Measurements from ENCODE around the gene CMIP.

CMIP gene

GRCh38 chr16:81593481-81593880 is 148.9 kb downstream of the CMIP start:
- Histone ChIP-seq H3K36me3 (ENCODE audit: control insufficient read depth, insufficient read depth, low read length) (no peaks in the 10 kb centered on the region), H3K4me3 (replicated peaks; ENCODE audit: low read depth, low read length) (no peak overlapping the region), H3K27me3 (replicated peaks; ENCODE audit: control insufficient read depth, insufficient read depth, low read length) (no peaks in the 10 kb centered on the region)
- no peak for DNase-seq (ENCODE audit: extremely low read depth, insufficient read length)
- TF ChIP-seq, protein P1, sequence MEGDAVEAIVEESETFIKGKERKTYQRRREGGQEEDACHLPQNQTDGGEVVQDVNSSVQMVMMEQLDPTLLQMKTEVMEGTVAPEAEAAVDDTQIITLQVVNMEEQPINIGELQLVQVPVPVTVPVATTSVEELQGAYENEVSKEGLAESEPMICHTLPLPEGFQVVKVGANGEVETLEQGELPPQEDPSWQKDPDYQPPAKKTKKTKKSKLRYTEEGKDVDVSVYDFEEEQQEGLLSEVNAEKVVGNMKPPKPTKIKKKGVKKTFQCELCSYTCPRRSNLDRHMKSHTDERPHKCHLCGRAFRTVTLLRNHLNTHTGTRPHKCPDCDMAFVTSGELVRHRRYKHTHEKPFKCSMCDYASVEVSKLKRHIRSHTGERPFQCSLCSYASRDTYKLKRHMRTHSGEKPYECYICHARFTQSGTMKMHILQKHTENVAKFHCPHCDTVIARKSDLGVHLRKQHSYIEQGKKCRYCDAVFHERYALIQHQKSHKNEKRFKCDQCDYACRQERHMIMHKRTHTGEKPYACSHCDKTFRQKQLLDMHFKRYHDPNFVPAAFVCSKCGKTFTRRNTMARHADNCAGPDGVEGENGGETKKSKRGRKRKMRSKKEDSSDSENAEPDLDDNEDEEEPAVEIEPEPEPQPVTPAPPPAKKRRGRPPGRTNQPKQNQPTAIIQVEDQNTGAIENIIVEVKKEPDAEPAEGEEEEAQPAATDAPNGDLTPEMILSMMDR (IDR thresholded peaks at IDR 0.05; ENCODE audit: insufficient read depth, low read length, poor library complexity, severe bottlenecking): no peak

DNA sequence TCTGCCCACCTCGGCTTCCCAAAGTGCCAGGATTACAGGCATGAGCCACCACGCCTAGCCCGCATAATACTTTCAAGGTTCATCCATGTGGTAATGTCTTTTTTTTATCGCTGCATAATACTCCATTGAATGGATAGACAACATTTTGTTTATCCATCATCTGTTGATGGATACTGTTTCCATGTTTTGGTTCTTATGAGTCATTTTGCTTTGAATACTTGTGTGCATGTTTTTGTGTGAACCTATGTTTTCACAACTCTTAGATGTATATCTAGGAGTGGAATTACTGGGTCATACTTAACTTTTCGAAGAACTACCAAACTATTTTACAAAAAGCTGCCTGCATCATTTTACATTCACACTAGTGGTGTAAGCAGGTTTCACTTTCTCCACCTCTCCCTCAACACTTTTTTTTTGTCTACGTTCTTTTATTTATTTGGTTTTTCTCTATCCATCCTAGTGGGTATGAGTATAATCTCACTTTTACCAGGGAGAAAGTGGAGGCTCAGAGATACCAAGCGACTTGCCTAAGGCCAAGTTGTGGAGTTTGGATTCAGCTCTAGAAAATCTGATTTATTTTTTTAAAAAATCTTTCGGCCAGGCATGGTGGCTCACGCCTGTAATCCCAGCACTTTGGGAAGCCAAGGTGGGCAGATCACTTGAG is 151.2 kb downstream of the CMIP start:
- TF ChIP-seq, protein P1 (IDR thresholded peaks at IDR 0.05; ENCODE audit: insufficient read depth, low read length, poor library complexity, severe bottlenecking): no peak
- no peak for DNase-seq (ENCODE audit: extremely low read depth, insufficient read length)
- Histone ChIP-seq H3K4me3 (replicated peaks; ENCODE audit: low read depth, low read length) (no peak overlapping the region), H3K36me3 (ENCODE audit: control insufficient read depth, insufficient read depth, low read length) (no peaks in the 10 kb centered on the region), H3K27me3 (replicated peaks; ENCODE audit: control insufficient read depth, insufficient read depth, low read length) (no peaks in the 10 kb centered on the region)

GRCh38 chr16:81597079-81597658 is 152.6 kb downstream of the CMIP start:
- Histone ChIP-seq H3K36me3 (ENCODE audit: control insufficient read depth, insufficient read depth, low read length) (no peaks in the 10 kb centered on the region), H3K27me3 (replicated peaks; ENCODE audit: control insufficient read depth, insufficient read depth, low read length) (no peaks in the 10 kb centered on the region), H3K4me3 (replicated peaks; ENCODE audit: low read depth, low read length) (no peak overlapping the region)
- no peak for DNase-seq (ENCODE audit: extremely low read depth, insufficient read length)
- TF ChIP-seq, protein P1 (IDR thresholded peaks at IDR 0.05; ENCODE audit: insufficient read depth, low read length, poor library complexity, severe bottlenecking): no peak

- DNase-seq (ENCODE audit: extremely low read depth, insufficient read length): no peak
- TF ChIP-seq, protein P1 (IDR thresholded peaks at IDR 0.05; ENCODE audit: insufficient read depth, low read length, poor library complexity, severe bottlenecking): no peak
- Histone ChIP-seq H3K36me3 (ENCODE audit: control insufficient read depth, insufficient read depth, low read length) (no peaks in the 10 kb centered on the region), H3K27me3 (replicated peaks; ENCODE audit: control insufficient read depth, insufficient read depth, low read length) (no peaks in the 10 kb centered on the region), H3K4me3 (replicated peaks; ENCODE audit: low read depth, low read length) (no peak overlapping the region)
Measured at GRCh38 chr16:81598083-81598482, 153.5 kb downstream of the CMIP start.

DNA sequence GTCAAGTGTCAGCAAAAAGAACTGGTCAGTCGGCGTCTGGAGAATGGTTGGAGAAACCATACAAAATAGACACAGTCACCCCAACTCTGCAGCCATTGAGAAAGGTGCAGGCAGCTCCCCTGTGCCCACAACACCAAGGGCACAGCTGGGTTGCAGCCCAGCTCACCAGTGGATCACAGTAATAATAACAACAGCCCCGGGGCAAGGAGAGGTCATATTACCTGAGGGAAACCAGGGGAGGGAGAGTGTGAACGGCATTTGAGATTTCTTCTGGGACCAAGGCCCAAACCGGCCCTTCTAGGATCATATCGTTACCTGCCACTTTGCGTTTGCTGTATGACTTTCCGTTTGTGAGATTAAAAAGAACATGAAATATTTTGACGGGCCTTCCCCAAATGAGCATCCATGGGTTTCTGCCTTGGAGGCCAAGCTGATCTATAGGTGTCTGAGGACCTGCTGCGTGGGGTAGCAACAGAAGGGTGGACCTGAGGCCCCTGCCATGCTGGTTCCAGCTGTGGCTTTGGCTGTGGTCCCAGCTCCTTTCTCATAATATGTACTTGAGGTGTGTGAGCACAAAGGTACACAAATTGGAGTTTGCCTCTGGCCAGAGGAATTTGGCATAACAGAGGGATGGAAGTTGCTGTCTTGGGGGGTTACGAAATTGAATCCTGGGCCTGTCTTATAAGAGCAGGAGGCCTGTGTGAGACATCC is 154.6 kb downstream of the CMIP start:
- H3K36me3 ChIP-seq (ENCODE audit: control insufficient read depth, insufficient read depth, low read length): no peaks in the 10 kb centered on the region
- TF ChIP-seq, protein P1 (IDR thresholded peaks at IDR 0.05; ENCODE audit: insufficient read depth, low read length, poor library complexity, severe bottlenecking): no peak
- no peak overlapping the region for H3K4me3 ChIP-seq (replicated peaks; ENCODE audit: low read depth, low read length)
- DNase-seq (ENCODE audit: extremely low read depth, insufficient read length): no peak
- H3K27me3 ChIP-seq (replicated peaks; ENCODE audit: control insufficient read depth, insufficient read depth, low read length): no peaks in the 10 kb centered on the region

Measured in GM06990 (cell line).